Measurements from ENCODE around the gene PER2. TPM values are rescaled to one million over a fixed set of nuclear protein-coding genes. Genes with fewer than 3 reads are reported as not detected.

Gene PER2
- total and polyA plus RNA-seq, 2 donors (not counting 3 experiments of a cell fraction or from before 2014, with no cell fraction given): 0.86 to 3.8 TPM

DNA sequence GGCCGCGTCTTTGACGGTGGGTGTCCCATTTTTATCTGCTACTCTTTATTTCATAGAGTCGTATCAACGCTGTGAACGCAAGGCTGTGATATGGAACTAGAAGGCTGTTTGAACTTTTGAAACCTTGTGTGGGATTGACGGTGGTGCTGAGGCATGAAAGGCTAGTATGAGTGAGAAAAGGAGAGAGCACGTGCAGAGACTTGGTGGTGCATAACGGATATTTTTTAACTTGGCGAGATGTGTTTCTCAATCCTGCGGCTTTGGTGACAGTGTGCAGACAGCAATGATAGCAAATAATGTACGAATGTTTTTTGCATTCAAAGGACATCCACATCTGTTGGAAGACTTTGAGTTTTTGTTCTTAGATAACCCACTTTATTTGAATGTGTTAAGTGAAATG is 54.8 kb downstream of the PER2 start:
- no peaks in the 10 kb centered on the region for H3K9me3 ChIP-seq (replicated peaks; ENCODE audit: control insufficient read depth, insufficient read depth, low read length)
- H3K4me3 ChIP-seq (replicated peaks in 1 of 3; ENCODE audit: insufficient read depth in 1 of 3, low read depth in 1 of 3, low read length in 3 of 3): no peak overlapping the region
- no peak overlapping the region for H3K9ac ChIP-seq (replicated peaks; ENCODE audit: extremely low read depth, insufficient read depth, low read length)
- no peaks in the 10 kb centered on the region for H3K9me1 ChIP-seq (replicated peaks; ENCODE audit: control insufficient read depth, extremely low read depth, insufficient read depth, low read length)
- H4K20me1 ChIP-seq (replicated peaks; ENCODE audit: control insufficient read depth, extremely low read depth, insufficient read depth, low read length): no peaks in the 10 kb centered on the region
- no peaks in the 10 kb centered on the region for H3K79me2 ChIP-seq (ENCODE audit: control insufficient read depth, insufficient read depth, low read length)
- POLR2A ChIA-PET: no interaction called here
- no TSS peak for BruUV-seq (replicated peaks)
- FAIRE-seq (no peak), DNase-seq (ENCODE audit: low read depth, low spot score) (no peak)
- dilution Hi-C loops (cut with MboI; ENCODE audit: extremely low pct_ligation_motif_present, low sequenced_read_pairs): no loop called here
- CTCF ChIA-PET: interaction anchor here (1.0 to 1.3 kb wide), 2 partner anchors 21 to 30 kb away, joined by 4 to 8 read pairs; no protein-coding TSS in a partner anchor
- H3K4me2 ChIP-seq (ENCODE audit: insufficient read depth, low read length): no peak overlapping the region
- peaks cover 14 to 20% of the 10 kb centered on the region in 2 experiments for H3K27me3 ChIP-seq (ENCODE audit: control insufficient read depth in 2 of 2, insufficient read depth in 2 of 2, low read length in 2 of 2)
- H3K4me1 ChIP-seq (ENCODE audit: control insufficient read depth, extremely low read depth, insufficient read depth, low read length): no peaks in the 10 kb centered on the region
- no peaks in the 10 kb centered on the region for H3K36me3 ChIP-seq (ENCODE audit: control insufficient read depth in 2 of 2, extremely low read depth in 1 of 2, insufficient read depth in 2 of 2, low read length in 2 of 2)
- intact Hi-C loops (cut with micrococcal nuclease): loop anchor here (10.0 kb wide), 1 partner anchor 169 kb away; the partner anchor contains the start of gene SCLY
- TF ChIP-seq, protein P1, sequence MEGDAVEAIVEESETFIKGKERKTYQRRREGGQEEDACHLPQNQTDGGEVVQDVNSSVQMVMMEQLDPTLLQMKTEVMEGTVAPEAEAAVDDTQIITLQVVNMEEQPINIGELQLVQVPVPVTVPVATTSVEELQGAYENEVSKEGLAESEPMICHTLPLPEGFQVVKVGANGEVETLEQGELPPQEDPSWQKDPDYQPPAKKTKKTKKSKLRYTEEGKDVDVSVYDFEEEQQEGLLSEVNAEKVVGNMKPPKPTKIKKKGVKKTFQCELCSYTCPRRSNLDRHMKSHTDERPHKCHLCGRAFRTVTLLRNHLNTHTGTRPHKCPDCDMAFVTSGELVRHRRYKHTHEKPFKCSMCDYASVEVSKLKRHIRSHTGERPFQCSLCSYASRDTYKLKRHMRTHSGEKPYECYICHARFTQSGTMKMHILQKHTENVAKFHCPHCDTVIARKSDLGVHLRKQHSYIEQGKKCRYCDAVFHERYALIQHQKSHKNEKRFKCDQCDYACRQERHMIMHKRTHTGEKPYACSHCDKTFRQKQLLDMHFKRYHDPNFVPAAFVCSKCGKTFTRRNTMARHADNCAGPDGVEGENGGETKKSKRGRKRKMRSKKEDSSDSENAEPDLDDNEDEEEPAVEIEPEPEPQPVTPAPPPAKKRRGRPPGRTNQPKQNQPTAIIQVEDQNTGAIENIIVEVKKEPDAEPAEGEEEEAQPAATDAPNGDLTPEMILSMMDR (IDR thresholded peaks at IDR 0.05; ENCODE audit: extremely low read depth in 1 of 2, insufficient read depth in 1 of 2, low read depth in 1 of 2, low read length in 2 of 2): no peak
- TF ChIP-seq GATA2 (IDR thresholded peaks at IDR 0.05; ENCODE audit: insufficient read depth, insufficient read length, low read depth, low read length) (no peak), JUN (IDR thresholded peaks at IDR 0.05; ENCODE audit: borderline replicate concordance, insufficient read depth, insufficient read length, low read depth) (no peak), POLR2A (IDR thresholded peaks at IDR 0.05; ENCODE audit: low read depth, low read length) (no peak)
- TF ChIP-seq, protein P2, sequence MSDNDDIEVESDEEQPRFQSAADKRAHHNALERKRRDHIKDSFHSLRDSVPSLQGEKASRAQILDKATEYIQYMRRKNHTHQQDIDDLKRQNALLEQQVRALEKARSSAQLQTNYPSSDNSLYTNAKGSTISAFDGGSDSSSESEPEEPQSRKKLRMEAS (IDR thresholded peaks at IDR 0.05; ENCODE audit: insufficient read depth, insufficient read length): no peak
- no peak overlapping the region for H3K27ac ChIP-seq (ENCODE audit: insufficient read depth, low read depth, low read length)
- H2AFZ ChIP-seq (ENCODE audit: low read depth, low read length): no peak overlapping the region

DNA sequence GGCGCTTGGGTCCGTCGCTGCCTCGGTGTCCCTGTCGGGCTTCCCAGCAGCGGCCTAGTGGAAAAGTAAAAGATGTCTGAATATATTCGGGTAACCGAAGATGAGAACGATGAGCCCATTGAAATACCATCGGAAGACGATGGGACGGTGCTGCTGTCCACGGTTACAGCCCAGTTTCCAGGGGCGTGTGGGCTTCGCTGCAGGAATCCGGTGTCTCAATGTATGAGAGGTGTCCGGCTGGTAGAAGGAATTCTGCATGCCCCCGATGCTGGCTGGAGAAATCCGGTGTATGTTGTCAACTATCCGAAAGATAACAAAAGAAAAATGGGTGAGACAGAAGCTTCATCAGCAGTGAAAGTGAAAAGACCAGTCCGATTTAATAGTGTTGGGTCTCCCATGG is 56.6 kb downstream of the PER2 start:
- dilution Hi-C loops (cut with MboI; ENCODE audit: extremely low pct_ligation_motif_present, low sequenced_read_pairs) (no loop called here), intact Hi-C loops (cut with micrococcal nuclease) (loop anchor here (1.0 to 10.0 kb wide), 2 partner anchors 75 to 167 kb away; partner anchors contain the start of gene SCLY)
- H3K27me3 ChIP-seq (ENCODE audit: control insufficient read depth in 2 of 2, insufficient read depth in 2 of 2, low read length in 2 of 2): peaks cover 12 to 13% of the 10 kb centered on the region in 2 experiments
- ChIA-PET CTCF (interaction anchor here (0.7 to 1.3 kb wide), 4 partner anchors 31 to 373 kb away, joined by 3 to 4 read pairs (median 3); partner anchors contain the start of gene ERFE), POLR2A (no interaction called here)
- H3K9ac ChIP-seq (replicated peaks; ENCODE audit: extremely low read depth, insufficient read depth, low read length): no peak overlapping the region
- no peaks in the 10 kb centered on the region for H3K36me3 ChIP-seq (ENCODE audit: control insufficient read depth in 2 of 2, extremely low read depth in 1 of 2, insufficient read depth in 2 of 2, low read length in 2 of 2)
- H3K27ac ChIP-seq (ENCODE audit: insufficient read depth, low read depth, low read length): no peak overlapping the region
- H3K4me2 ChIP-seq (ENCODE audit: insufficient read depth, low read length): no peak overlapping the region
- no peaks in the 10 kb centered on the region for H4K20me1 ChIP-seq (replicated peaks; ENCODE audit: control insufficient read depth, extremely low read depth, insufficient read depth, low read length)
- FAIRE-seq (no peak), DNase-seq (ENCODE audit: low read depth, low spot score) (no peak)
- no peak for TF ChIP-seq POLR2AphosphoS5 (IDR thresholded peaks at IDR 0.05; ENCODE audit: insufficient read depth, low read depth, low read length)
- TF ChIP-seq, protein P1 (IDR thresholded peaks at IDR 0.05; ENCODE audit: extremely low read depth in 1 of 2, insufficient read depth in 1 of 2, low read depth in 1 of 2, low read length in 2 of 2): no peak
- no peak for TF ChIP-seq POLR2A (IDR thresholded peaks at IDR 0.05; ENCODE audit: low read depth, low read length)
- no peak for TF ChIP-seq GATA2 (IDR thresholded peaks at IDR 0.05; ENCODE audit: insufficient read depth, insufficient read length, low read depth, low read length)
- TF ChIP-seq MYC (IDR thresholded peaks at IDR 0.05; ENCODE audit: low read depth, low read length): no peak
- no TSS peak for BruUV-seq (replicated peaks)
- H3K9me1 ChIP-seq (replicated peaks; ENCODE audit: control insufficient read depth, extremely low read depth, insufficient read depth, low read length): no peaks in the 10 kb centered on the region
- H3K4me1 ChIP-seq (ENCODE audit: control insufficient read depth, extremely low read depth, insufficient read depth, low read length): no peaks in the 10 kb centered on the region
- H3K79me2 ChIP-seq (ENCODE audit: control insufficient read depth, insufficient read depth, low read length): no peaks in the 10 kb centered on the region
- no peak overlapping the region for H3K4me3 ChIP-seq (replicated peaks in 1 of 3; ENCODE audit: insufficient read depth in 1 of 3, low read depth in 1 of 3, low read length in 3 of 3)
- no peak overlapping the region for H2AFZ ChIP-seq (ENCODE audit: low read depth, low read length)
- no peaks in the 10 kb centered on the region for H3K9me3 ChIP-seq (replicated peaks; ENCODE audit: control insufficient read depth, insufficient read depth, low read length)
